Measurements from ENCODE around the gene AATK. TPM values are rescaled to one million over a fixed set of nuclear protein-coding genes. Genes with fewer than 3 reads are reported as not detected.
"Not testable (repeated sequence)": the region's sequence is repeated elsewhere in the genome, so short reads cannot be mapped to it uniquely, and the experiment has no call there.

The AATK gene
- total RNA-seq, 1 experiment from 2014 or later: 0.16 TPM

DNA sequence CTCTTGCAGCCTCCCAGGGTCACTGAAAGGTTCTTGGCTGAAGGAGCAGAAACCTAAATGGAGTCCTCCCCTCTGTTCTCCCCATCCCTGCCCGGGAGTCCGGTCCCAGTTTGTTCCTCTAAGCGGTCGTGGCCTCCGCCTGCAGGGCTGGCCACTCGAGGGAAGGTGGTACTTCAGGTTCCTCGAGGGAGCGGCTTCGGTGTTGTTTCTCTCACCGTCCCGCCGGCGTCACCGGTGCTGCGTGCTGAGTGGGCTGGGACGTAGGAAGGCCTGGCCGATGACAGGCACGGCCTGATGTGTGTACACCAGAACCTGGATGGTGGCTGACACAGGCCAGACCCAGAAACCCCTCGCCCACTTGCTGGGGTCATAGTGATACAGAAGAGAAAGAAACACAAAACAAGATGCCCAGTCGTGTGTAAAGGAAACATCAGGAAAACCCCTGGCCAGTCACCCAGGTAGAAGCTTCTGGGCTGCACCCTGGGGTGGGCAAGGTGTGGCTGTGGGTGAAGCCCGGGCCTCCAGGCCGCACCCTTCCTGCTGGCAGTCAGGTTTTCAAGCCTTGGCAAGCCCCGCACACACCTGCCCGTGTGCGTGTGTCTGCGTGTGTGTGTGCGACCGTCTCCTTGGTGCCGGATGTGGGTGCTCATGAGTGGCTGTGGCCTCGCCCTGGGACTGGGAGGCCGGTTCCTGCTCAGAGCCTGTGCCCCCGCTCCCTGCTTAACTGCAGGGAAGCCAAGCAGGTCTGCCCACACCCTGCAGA lies 79.1 kb downstream of the AATK start:
- DNase-seq: no peak
- no peaks in the 10 kb centered on the region for H3K9me3 ChIP-seq
- H3K36me3 ChIP-seq: peaks cover 3% of the 10 kb centered on the region
- H3K27me3 ChIP-seq: no peaks in the 10 kb centered on the region
- no peak overlapping the region for H3K4me3 ChIP-seq

DNA sequence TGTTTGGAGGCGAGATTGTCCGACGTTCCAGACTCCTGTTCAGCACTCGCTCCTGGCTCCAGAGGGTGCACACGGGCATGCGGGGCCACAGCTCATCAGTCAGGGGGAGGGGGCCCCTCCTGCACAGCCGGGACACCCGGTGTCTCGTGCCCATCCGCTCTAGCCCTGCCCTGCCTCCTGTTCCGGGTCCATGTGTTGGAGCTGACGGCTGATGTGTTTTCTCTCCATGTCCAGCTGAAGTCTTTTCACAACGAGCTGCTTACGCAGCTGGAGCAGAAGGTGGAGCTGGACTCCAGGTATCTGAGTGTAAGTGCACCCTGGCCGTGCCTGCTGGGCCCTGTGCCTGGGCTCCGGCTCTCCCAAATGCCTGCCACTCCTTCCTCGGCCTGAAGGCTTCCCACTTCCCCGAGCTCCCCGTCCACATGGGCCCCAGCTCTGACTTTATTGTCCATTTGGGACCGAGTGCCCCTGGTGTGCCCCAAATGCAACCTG lies 80.6 kb downstream of the AATK start:
- Histone ChIP-seq H3K4me3 (no peak overlapping the region), H3K36me3 (peaks cover 3% of the 10 kb centered on the region), H3K27me3 (no peaks in the 10 kb centered on the region), H3K9me3 (no peaks in the 10 kb centered on the region)
- no peak for DNase-seq

DNA sequence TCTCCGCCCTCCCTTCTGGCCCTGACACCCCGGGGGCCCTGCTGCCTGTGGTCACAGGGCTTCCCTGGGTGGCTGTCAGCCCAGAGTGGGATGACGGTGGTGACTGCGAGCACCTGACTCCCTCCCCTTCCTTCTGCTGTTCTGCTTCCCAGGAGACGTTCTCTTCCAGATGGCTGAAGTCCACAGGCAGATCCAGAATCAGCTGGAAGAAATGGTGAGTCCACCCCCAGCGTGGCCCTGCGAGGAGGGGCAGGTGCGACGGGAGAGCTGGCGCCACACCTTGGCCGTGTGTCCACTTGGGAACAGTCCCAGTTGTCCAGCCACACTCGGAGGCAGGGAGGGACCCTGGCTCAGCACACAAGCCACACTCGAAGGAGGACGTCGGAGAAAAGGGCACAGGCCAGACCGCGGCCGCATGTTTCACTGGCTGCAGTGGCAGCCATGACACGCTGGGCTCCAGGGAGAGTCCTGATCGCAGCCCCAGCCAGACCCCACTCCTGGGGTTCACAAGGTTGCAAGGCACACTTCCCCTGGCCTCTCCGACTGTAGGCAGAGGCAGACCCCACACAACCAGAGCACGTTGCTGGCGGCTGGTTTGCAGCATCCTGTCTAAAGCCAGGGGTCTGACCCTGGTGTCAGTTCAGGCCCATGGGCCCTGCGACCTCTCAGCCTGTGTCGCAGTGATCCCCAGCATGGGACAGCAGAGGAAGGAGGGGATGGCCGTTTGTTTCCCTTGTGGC lies 81.2 kb downstream of the AATK start:
- H3K36me3 ChIP-seq: peaks cover 3% of the 10 kb centered on the region
- no peak for DNase-seq

DNA sequence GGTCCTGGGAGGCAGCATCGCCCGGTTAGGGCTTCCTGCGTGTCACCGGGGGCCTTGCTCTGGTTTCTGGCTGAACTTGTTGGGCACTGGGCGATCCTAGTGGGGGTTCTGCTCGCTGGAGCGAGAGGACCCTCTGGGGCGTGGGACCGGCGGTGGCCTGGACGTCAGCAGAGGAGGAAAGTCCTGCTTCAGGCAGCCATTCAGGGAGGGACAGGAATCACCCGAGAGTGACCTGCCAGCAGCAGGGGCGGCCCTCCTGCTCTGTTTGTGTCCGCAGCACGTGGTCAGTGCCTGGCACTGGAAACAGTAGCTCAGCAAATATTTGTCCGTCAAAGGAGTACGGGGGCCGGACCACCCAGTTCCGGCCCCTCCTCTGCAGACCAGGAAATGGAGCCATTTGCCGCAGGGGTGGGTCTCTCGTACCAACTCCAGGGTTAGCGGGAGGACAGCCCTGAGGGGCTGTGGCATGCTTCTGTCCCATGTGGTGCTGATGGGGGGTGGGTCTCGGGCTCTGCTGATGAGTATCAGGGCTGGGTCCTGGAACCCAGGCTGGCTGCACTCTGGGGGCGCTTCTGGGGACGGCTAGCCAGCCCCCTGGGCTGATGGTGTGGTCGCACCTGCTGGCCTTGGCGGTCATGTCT lies 82.8 kb downstream of the AATK start:
- no peaks in the 10 kb centered on the region for H3K27me3 ChIP-seq
- no peak for DNase-seq
- H3K4me3 ChIP-seq: no peak overlapping the region
- H3K9me3 ChIP-seq: no peaks in the 10 kb centered on the region
- H3K36me3 ChIP-seq: peaks cover 3% of the 10 kb centered on the region

More for the DNA sequence above, 81.2 kb downstream of the AATK start:
- Histone ChIP-seq H3K27me3 (no peaks in the 10 kb centered on the region), H3K4me3 (no peak overlapping the region), H3K9me3 (no peaks in the 10 kb centered on the region)

DNA sequence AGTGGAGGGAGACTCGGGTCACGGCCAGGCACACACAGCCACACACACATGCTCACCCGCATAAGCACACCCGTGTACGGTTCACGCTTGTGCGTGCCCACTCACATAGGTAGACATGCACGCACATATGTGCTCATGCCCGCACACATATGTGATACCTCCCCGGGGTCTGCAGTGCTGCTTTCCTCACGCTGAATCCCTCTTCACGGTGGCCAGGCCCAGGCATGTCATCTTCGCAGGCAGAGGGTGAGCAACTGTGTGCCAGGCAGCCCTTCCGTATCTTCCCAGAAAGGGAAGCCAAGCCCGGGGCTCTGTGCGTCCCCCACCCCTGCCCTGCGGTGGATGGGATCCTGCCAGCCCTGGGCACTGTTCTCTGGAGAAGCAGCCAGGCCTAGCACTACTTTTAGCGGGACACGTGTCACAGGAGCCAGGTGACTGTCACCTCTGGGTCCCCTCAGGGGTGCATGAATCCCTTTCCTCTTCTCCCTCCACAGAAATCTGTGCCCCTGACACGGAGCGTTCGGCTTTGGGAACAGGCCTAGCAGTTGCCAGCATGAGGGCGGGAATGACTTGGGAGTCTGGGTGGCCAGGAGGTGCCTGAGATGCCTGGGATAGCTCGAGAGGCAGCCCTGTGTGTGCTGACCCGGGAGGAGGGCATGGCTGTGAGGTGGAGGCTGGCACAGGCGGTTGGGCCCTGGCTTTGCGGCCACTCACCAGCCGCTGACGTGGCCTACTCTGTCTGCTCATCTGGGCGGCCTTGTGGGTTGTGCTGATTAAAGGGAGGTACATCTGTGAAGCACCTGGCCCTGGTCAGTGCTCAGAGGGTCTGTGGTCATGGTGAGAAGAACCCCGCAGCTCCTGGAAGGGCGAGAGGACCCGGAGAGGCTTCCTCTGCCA lies 83.6 kb downstream of the AATK start:
- no peak for DNase-seq

DNA sequence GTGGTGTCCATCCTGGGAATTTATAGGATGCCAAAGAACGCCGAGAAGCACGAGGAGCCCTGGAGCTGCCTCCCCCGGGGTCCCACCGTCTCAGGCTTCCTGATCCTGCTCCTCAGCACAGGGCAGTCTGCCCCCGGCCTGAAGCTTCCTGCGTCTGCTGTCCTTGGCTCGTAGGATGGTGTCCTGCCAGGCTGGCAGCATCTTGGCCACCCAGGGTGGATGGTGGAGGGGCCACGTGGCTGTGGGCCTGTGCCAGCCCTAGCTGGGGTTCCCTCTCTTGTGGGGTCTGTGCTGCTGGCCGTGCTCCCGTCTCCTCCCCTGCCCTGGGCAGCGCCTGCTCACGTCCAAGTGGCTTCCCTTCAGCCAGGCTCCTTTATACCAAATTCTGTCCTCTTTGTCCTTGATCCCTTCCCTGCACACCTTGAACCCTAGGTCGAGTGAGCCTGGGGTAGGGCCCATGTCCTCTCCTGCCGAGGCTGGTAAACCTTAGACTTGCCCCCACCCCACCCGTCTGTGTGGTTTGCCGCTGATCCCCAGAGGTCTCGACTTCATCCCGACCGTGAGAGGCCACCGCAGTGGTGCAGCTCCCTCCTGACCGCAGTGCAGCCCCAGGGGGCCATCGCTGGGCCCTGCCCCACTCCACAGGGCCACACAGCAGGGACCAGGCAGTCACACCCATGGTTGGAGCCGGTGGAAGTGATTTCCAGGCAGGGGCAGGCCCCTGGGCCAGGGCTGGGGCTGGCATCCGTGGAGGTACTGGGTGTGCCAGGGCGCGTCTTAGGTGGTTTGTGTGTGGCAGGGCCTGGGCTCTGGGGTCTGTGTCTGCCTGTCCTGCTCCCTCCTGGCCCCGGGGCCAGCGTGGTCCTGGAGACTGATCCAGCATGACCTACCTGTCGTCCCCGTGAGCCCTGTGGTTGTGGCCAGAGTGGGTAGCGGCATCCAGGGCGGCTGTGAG lies 84.5 kb downstream of the AATK start:
- Histone ChIP-seq H3K27me3 (no peaks in the 10 kb centered on the region), H3K9me3 (no peaks in the 10 kb centered on the region), H3K4me3 (no peak overlapping the region), H3K36me3 (no peaks in the 10 kb centered on the region; the same call in none of the 2 replicates)
- no peak for DNase-seq

More for the DNA sequence above, 83.6 kb downstream of the AATK start:
- no peaks in the 10 kb centered on the region for H3K27me3 ChIP-seq
- H3K36me3 ChIP-seq: peaks cover 3% of the 10 kb centered on the region
- H3K9me3 ChIP-seq: no peaks in the 10 kb centered on the region
- no peak overlapping the region for H3K4me3 ChIP-seq

DNA sequence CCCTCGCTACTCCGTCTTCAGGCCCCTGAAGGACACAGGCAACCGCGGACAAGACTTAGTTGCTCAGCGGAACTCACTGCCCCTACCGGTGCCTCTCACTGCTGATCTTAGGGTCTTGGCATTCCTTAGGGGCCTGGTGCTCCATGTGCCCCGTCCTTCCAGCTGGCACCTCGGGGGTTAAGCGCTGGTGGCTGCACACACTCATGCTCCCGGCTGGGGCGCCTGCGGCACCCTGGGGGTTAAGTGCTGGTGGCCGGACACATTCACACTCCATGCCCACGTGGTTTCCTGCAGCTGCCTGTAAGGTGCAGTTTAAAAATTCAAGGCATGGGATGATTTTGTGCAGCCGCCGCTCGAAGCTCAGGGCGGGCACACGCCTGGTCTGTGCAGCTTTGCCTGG lies 86.0 kb downstream of the AATK start:
- H3K9me3 ChIP-seq: no peaks in the 10 kb centered on the region
- no peak for DNase-seq
- no peak overlapping the region for H3K4me3 ChIP-seq
- H3K36me3 ChIP-seq: no peaks in the 10 kb centered on the region; the same call in 1 of the 2 replicates
- no peaks in the 10 kb centered on the region for H3K27me3 ChIP-seq

DNA sequence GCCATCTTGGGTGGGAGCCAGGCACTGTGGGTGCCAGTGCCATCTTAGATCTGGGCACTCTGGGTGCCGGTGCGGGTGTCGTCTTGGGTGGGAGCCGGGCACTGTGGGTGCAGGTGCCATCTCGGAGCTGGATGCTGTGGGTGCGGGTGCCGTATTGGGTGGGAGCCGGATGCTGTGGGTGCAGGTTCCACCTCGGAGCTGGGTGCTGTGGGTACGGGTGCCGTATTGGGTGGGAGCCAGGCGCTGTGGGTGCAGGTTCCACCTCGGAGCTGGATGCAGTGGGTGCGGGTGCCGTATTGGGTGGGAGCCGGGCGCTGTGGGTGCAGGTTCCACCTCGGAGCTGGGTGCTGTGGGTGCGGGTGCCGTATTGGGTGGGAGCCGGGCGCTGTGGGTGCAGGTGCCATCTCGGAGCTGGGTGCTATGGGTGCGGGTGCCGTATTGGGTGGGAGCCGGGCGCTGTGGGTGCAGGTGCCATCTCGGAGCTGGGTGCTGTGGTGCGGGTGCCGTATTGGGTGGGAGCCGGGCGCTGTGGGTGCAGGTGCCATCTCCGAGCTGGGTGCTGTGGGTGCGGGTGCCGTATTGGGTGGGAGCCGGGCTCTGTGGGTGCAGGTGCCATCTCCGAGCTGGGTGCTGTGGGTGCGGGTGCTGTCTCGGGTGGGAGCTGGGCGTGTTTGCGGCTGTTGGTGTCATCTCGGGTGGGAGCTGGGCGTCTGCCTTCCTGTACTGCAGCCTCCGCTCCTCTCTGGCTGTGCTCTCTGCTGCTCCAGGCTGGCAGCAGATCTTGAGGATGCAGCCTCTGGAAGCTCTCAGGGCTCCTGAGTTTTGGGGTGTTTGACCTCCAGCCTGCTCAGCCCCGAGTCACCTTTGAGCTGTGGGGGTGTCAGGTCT lies 87.8 kb downstream of the AATK start:
- H3K4me3 ChIP-seq, H3K36me3 ChIP-seq, H3K27me3 ChIP-seq, DNase-seq, H3K9me3 ChIP-seq: not testable (repeated sequence)

DNA sequence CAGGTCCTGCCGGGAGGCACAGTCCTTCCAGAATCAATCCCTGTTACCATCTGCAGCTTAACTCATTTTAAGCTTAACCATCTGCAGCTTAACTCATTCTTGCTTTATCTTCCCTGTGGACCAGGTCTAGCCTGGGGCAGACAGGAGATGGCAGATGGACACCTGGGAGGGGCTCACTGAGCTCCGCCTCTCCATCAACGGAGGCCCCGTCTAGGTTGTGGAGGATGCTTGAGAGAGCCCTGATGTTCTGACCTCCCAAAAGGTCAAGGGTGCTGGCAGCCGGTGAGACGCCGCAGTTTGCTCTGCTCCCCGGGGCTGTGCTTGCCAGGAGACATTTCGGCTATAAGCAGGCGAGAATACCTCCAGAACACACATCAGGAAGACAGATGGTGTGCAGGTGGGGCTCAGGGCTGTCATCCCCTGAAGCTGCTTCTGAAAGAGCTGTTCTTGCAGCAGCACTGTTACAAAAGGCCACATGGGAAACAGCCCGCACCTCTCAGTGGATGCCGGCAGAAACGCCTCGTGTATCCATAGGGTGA lies 89.8 kb downstream of the AATK start:
- no peak for DNase-seq
- Histone ChIP-seq H3K9me3 (no peaks in the 10 kb centered on the region), H3K36me3 (no peaks in the 10 kb centered on the region), H3K4me3 (no peak overlapping the region), H3K27me3 (no peaks in the 10 kb centered on the region)

DNA sequence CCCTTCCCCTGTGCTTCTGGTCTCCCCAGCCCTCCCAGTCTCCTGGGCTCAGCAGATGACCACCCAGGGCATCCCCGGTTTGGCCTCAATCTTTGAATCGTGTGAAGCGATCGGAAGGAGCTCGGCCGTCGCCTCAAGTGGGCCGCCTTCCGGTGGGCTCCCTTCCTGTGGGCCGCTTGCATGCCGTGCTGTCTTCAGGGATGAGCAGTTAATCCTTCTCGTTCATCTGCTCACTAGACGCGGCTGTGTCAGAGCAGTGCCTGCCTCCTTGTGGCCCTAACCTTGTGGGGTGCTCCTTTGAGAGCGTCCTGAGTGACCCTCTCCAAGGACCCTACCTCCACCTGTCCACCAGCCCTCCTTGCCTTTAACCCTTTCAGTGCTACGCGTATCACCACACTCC lies 90.7 kb downstream of the AATK start:
- H3K27me3 ChIP-seq: no peaks in the 10 kb centered on the region
- no peak for DNase-seq
- H3K36me3 ChIP-seq: no peaks in the 10 kb centered on the region
- H3K4me3 ChIP-seq: no peak overlapping the region
- H3K9me3 ChIP-seq: no peaks in the 10 kb centered on the region

DNA sequence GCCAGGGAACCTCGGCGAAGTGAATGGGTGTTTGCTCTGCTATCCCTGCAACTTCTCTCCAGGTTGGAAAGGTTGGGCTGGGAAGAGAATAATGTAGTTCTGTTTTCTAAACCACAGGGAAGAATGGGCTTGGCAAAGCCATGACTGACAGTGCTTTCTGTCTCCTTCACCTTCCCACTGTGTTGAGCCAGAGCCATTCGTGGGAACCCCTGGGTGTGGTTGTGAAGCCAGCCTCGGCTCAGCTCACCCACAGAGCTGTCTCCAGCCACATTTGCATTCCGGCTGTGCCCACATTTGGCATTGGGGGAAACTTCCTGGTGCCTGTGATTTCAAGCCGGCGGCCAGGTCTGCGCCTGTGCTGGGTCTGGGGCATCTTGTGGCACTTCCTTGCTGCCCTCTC lies 91.1 kb downstream of the AATK start:
- H3K9me3 ChIP-seq: no peaks in the 10 kb centered on the region
- H3K27me3 ChIP-seq: no peaks in the 10 kb centered on the region
- no peaks in the 10 kb centered on the region for H3K36me3 ChIP-seq
- DNase-seq: no peak
- H3K4me3 ChIP-seq: no peak overlapping the region

DNA sequence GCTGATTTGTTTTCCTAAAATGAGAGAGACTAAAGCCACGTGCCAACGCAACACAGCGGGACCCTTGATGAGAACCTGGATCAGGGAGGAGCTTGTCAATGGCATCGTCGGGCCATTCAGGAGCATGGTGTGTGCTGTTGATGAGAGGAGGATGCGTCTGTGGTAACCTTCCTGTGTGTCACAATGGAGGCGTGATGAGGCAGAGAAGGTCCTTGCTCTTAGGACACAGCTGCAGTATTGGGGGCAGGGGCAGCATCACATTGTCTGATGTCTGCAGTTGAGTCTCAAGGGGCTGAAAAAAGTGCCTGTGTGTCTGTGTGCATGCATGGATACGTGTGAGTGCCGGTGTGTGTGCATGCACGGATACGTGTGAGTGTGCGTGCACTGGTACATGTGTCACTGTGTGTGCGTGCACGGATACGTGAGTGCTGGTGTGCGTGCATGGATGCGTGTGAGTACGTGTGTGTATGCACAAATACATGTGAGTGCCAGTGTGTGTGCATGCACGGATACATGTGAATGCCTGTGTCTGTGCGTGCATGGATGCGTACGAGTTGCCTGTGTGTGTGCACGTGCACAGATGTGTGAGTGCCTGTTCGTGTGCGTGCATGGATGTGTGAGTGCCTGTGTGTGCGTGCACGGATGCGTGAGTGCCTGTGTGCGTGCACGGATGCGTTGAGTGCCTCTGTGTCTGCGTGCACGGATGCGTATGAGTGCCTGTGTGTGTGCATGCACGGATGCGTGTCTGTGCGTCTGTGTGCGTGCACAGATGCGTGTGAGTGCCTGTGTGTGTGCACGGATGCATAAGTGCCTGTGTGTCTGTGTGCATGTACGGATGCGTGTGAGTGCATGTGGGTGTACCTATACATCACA lies 91.8 kb downstream of the AATK start:
- no peaks in the 10 kb centered on the region for H3K9me3 ChIP-seq
- DNase-seq: no peak
- H3K4me3 ChIP-seq: no peak overlapping the region
- no peaks in the 10 kb centered on the region for H3K27me3 ChIP-seq
- H3K36me3 ChIP-seq: no peaks in the 10 kb centered on the region

DNA sequence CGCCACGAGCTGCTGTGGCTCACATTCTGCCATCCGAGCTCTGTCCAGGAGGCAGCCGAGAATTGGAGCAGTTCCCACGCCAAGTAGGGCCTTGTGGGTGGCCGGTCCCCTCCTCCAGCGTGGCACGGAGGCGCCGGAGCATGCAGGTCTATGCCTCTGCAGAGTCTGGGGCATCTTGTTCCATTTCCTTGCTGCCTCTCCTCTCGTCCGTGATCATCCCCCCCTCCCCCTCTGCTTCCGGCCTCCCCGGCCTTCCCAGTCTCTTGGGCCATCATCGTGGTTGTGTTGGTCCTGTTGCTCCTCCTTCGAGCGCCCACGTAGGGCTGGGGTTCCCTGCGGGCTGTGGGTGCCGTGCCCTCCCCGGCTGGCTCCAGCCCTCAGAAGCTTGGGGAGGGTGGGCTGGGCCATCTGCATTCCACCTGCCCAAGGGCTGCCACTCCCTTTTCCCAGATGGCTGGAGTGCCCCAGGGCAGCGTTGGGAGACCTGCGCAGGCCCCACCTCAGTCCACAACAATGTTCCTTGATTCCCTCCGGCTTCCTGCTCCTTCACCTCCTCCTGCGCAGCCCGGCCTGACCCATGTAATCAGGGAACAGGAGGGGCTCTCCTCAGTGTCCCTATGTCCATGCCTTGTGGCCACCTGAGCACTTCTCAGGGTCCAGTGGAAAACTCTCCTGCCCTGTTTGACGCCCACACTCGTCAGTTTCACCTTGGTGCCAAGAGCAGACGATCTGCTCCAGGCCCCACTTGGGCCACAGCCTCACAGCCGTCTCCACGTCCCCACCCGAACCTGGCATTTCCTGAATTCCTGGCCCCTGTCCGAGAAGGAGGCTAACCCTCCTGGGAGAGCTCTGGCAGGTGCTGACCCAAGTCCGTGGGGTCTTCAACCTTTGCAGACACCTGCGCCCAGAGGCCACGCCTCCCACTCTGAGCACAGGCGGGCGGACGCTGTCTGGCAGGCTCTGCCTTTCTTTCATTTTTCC lies 94.0 kb downstream of the AATK start:
- Histone ChIP-seq H3K27me3 (no peaks in the 10 kb centered on the region), H3K36me3 (no peaks in the 10 kb centered on the region), H3K9me3 (no peaks in the 10 kb centered on the region), H3K4me3 (no peak overlapping the region)
- DNase-seq: no peak

All from MG63 (cell line).